HG02610 (cell line): Measurements from ENCODE around the gene ARL5C.
A peak's percentile ranks its signal among the peaks of the same experiment; 100 is the strongest.
"Not testable (repeated sequence)": the region's sequence is repeated elsewhere in the genome, so short reads cannot be mapped to it uniquely, and the experiment has no call there.

Experiments used
- ATAC-seq: cut with Tn5 transposase; IDR thresholded peaks from one replicate; pipeline ENCODE4 v1.9.1; 2021; ENCODE audit warnings: mild to moderate bottlenecking, moderate library complexity; ENCODE audit not compliant: unreplicated experiment

Gene ARL5C

DNA sequence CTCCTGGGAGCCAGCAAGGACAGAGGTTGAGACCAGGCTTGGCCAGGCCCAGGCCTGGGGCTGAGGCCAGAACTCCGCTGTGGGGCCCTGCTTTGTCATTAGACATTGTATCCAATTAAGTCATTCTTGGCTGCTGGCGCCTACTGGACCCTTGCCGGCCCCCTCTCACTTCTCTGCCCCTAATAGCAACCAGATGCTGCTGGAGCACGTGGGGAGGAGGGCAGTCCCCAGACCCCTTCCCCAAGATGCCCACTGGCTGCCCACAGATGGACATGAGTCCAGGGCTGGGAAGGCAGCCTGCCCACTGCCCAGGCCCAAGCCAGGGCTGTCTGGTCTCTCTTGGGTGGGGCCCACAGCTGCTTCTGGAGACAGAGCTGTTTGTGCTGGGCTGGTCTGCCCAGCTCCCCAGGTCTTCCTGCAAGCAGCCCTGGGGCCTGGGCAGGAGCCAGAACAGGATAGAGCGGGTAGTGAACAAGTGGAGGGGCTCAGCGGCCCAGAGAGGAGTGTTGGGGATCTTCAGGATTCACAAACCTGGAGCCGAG lies 22.3 kb downstream of the ARL5C start:
- no peak for ATAC-seq

DNA sequence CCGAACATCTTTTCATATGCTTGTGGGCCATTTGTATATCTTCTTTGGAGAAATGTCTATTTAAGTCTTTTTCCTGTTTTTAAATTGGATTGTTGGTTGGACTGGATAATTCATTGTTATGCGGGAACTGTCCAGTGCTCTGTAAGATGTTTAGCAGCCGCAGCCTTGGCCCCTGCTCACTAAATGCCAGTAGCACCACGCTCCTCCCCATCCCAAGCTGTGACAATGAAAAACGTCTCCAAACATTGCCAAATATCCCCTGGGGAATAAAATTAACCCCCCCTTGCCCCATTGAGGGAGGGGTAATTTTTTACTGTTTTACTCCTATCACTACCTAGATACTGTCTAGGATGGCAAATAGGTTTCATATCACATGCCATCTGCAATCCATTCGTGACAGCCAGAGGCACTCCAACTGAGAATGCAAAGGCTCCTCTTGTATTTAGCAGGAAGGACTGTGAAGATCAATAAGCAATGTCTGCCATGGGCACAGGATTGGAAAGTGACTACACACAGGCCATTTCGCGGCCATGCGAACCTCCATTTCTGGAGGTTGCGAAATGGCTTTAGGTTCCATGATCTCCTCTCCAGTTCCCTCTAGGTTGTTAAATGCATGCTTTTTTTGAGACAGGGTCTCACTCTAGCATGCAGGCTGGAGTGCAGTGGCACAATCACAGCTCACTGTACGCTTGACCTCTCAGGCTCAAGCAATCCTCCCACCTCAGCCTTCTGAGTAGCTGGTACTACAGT lies 23.9 kb downstream of the ARL5C start:
- no peak for ATAC-seq

DNA sequence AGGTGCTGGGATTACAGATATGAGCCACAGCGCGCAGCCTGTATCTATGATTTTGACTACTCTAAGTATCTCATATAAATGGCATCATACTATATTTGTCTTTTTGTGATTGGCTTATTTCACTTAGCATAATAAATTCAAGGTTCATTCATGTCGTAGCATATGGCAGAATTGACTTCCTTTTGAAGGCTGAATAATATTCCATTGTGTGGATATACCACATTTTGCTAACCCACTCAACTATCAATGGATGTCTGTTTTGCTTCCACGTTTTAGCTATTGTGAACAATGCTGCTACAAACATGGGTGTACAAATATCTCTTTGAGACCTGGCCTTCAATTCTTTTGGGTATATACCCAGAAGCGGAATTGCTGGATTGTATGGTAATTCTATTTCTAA lies 24.7 kb downstream of the ARL5C start:
- no peak for ATAC-seq

DNA sequence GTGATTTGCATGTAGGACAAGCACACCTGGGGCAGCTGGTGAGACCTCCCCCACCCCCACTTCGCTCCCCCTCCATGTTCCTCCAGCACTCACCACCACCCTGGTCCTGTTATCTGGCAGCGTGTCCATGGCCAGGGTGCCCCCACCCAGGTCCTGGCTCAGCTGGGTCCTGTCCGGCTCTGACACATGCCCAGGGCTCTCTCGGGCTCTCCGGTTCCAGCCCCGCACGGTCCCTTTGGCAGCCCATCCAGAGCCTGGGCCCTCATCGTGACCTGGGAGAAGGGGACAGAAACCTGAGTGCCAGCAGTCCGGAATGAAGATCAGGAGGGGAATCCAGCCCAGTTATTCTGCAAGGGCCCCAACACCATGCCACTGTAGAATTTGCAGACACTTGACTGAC lies 26.4 kb downstream of the ARL5C start:
- ATAC-seq, result no peak

DNA sequence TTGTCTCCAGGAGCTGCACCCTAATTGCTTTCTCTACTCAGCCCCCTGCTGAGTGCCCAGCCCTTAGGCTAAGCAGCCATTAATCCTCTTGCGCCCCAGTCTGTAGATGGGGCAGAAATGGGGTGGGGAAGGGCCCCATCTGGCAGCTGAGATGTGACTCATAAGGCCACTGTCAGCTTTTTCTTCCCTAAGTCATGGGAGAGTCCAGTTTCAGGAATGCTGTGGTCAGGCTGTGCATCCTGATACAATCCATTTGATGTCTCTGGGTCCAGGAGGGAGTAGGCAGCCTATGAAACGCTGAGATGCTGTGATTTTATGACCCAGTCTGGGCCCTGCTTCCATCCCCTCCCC lies 26.8 kb downstream of the ARL5C start:
- ATAC-seq, result no peak

DNA sequence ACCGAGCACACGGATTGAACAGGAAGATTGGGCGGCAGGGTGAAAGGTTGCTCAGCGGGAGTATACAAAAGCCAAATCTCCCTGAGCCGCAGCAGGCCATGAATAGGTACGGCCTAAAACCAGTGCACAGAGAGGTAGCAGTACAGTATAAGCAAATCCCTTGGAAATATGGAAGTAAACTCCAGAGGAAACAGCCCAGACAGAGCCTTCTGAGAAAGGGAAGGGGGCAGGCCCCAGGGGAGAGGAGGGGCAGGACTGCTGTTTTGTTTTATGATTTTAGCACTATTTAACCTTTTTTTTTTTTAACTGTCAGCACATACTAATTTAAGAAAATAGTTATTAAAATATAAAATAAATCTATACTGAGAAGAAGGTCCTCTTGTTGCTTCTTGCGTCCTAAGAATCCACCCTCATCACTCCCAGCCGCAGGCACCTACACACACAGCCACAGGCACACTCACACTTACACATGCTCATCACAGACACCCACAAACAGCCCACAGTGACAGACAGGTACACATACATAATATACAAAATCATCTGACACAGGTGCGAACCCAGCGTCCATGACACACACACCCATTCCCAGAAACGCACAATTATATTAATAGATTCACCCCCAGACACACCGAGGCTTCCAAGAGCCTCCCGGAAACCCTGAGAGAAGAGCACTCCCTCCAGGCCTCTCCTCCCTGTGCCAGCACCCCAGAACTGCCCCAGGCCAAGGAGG lies 27.4 kb downstream of the ARL5C start:
- ATAC-seq, result no peak

DNA sequence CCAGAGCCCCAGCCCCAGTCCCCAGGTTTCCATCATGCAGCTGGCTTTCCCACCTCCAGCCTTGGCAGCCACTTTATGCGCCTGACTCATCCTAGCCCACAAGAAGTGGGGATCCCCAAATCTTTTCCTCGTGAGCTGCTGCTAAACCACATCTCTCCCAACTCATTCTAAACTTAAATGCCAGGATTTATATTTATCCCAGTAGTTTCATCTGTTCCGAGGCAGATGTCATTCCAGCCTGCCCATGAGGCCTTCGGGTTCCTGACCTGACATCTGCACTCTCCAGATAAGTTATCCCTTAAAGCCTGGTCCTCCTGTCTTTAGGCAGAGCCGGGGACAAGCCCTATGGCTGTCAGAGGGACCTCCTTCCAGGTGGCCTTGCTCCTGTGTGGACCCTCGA lies 31.1 kb downstream of the ARL5C start:
- ATAC-seq, result no peak

DNA sequence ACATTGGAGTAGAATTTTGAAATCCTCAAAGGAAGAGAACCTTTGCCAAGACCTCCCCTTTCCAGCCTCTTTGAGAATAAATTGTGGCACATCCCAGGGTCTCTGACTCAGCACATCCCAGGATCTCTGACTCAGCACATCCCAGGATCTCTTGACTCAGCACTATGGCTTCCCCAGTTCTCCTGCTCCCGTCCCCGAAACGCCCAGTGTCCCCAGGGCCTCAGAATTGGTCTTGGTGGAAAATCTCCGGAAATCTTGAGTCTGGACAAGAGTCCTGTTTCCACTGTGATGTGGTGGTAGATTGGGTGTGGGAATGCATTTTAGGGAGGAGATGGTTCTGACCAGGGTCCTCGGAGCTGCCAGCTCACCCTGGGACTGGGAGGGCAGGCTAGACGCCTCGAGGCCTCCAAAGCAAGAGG lies 33.8 kb downstream of the ARL5C start:
- no peak for ATAC-seq

DNA sequence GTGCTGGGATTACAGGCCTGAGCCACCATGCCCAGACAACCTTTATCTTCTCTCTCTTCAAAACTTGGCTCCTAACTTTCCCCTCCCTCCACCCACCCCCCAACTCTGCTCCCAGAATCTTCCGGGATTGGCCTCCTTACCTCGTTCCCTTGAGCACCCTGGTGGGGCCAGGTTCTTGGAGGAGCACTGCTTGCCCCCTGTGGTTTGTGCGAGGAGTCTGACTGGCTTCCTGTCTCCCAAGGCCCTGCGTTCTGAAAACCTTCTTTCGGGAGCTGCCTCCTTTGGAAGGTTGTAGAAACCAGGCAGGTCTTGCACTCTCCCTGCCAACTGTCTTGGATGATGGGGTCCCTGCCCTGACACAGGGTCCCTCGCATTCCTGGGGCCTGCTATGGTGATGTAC lies 34.3 kb downstream of the ARL5C start:
- ATAC-seq, result no peak

DNA sequence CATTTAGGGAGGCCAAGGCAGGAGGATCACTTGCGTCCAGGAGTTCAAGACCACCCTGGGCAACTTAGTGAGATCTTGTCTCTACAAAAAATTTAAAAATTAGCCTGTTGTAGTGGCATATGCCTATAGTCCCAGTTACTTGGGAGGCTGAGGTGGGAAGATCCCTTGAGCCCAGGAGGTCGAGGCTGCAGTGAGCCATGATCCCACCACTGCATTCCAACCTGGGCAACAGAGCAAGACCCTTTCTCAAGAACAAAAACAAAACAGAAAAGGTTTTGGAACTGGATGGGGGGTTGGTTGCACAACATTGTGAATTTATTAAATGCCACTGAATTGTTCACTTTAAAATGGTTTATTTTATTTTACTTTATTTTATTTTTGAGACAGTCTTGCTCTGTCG lies 35.8 kb downstream of the ARL5C start:
- no peak for ATAC-seq

DNA sequence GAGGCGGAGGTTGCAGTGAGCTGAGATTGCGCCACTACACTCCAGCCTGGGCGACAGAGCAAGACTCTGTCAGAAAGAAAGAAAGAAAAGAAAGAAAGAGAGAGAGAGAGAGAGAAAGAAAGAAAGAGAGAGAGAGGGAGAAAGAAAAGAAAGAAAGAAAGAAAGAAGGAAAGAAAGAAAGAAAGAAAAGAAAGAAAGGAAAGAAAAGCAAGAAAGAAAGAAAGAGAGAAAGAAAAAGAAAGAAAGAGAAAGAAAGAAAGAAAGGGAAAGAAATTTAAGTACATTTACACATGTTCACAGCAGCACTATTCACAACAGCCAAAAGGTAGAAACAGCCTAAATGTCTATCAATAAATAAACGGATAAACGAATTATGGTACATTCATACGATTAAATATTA lies 36.4 kb downstream of the ARL5C start:
- not testable (repeated sequence) for ATAC-seq

DNA sequence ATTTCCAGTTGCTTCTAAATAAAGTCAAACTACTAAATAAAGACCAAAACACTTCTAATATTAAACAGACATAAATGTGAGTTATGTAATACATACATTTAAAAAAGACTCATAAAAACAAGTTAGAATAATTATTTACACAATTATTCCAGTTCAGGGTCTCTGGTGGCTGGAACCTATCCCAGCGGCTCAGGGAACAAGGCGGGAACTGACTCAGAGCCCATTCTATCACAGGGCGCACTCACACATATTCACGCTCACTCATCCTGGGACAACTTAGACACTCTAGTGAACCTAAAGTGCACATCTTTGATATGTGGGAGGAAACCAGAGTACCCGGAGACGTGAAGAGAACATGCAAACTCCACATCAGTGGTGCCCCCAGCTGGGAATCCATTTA lies 39.5 kb downstream of the ARL5C start:
- no peak for ATAC-seq

DNA sequence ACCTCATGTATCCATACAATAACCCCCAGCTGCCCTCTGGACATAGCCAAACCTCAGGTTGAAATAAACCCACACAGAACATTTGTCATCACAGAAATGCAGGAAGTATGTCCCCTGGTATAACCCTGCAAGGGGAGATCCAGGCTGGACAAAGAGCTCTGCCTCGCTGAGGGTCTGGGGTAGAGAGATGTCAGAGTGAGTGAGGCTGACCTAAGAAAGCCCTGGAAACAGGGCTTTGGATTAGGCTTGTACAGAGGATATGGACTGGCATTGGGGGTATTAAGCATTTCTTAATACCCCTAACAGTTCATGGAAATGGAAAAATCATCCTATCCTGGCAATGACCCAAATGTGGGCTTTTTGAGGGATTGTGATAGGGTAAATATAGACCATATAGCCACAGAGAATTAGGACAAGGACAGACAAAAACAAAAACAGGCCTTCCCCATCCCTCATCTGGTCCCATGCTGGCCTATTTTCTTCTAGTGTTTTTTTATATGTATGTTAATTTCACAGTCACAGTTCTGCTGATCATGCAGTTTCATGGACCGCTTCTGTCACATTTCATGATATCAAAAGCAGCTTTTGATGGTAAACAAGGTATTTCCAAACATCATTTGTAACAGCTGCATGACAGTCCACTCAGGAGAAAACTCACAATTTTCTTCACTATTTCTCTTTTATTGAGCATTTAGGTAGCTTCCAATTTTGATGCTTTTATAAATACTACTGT lies 40.7 kb downstream of the ARL5C start:
- no peak for ATAC-seq

DNA sequence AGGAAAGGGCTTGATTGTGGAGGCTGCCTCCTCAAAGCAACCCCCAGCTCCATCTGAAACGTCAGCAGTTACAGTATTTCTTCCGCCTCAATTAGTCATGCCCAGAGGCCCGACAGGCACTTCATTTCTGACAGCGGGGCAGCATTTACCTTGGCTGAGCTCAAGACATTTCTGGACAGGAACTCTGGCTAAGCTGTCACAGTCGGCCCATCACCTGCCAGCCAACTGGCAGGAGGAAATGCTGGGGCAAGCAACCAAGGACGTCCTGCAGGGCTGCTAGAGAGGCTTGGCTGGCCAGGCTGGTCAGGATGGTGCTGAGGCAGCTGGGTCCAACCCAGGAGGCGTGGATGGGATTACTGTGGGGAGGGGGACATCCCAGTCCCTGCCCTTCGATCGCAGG lies 42.3 kb downstream of the ARL5C start:
- no peak for ATAC-seq

DNA sequence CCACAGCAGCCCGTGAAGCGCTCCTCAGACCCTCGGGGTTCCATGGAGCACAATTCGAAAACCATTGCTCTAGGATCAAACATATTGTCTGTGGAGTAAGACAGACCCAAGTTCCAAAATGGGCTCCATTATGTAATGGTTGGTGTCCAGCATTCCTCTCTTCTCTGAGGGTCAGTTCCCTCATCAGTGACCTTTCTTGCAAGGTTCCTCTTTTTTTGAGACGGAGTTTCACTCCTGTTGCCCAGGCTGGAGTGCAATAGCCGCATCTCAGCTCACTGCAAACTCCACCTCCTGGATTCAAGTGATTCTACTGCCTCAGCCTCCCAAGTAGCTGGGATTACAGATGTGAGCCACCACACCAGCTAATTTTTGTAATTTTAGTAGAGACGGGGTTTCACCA lies 43.0 kb downstream of the ARL5C start:
- ATAC-seq, result no peak

DNA sequence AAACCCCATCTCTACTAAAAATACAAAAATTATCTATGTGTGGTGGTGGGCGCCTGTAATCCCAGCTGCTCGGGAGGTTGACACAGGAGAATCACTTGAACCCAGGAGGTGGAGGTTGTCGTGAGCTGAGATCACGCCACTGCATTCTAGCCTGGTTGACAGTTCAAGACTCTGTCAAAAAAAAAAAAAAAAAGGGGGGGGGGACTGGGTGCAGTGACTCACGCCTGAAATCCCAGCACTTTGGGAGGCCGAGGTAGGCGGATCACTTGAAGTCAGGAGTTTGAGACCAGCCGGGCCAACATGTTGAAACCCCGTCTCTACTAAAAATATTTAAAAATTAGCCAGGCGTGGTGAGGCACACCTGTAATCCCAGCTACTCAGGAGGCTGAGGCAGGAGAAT lies 44.0 kb downstream of the ARL5C start:
- ATAC-seq, result not testable (repeated sequence)

DNA sequence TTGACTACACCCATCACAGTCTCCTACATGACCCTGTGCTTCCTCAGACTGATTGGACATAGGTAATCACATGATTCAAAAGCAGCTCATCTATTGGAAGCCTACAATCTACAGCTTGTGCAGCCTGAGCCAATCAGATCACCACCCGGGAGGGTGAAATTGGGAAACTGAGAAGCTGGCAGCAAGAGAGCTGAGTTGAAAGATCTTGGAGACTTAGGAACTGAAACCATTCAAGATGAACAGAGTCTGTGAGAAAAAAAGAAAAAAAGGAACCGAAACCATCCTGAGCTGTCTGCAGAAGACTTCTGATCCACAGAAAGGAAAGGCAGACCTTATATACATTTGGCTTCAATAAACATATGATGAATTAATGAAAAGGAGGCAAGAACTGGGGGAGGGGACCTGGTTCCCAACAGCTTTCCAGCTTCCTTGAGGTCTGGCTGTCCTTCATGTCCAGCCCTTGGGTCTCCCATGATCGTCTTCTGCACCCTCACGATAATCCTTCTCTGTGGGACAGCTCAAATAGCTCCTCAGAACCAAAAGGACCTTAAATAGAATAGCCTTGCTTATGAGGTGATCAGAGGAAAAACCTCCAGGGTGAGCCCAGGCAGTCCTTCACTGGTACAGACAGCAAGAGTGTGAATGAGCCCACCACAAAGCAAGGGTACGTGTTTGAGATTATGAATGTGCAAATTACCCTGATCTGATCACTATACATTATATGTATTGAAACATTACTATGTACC lies 47.1 kb downstream of the ARL5C start:
- peak; percentile 65 for ATAC-seq

DNA sequence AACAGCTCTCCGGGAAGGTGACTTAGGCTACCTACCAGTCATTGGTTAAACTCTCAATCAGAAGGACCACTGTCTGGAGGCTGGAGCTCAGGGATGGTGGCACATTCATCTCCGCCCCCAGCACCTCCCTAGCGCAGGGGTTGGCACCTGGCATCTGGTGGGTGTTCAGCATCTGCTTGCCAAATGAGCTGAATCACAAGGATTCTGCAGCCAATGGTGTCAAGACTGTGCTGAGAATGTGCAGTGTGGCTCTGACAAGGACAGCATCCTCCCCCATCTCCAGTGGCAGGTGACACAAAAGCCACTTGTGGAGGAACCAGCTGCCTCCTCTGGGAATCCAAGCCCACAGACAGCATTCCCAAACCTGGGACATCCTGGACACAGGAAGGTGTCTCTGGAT lies 49.7 kb downstream of the ARL5C start:
- ATAC-seq, result no peak

DNA sequence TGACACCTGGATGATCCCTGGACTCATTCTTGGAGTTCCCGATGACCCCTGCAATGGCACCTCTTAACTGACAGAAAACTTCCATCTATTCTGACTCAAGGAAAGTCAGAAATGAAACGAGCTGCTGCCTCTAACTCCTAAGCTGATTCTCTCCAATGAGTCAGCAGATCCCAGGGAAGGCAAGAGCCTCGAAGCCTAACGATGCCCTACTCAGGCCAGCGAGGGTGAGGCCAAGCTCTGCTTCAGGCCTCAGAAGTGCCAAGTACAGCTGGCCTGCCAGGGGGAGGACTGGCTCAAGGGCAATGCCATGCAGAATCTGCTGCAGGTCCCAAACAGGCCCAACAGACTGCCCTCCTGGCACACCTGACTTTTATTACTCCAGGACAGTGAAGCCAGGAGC lies 50.8 kb downstream of the ARL5C start:
- ATAC-seq, result no peak

DNA sequence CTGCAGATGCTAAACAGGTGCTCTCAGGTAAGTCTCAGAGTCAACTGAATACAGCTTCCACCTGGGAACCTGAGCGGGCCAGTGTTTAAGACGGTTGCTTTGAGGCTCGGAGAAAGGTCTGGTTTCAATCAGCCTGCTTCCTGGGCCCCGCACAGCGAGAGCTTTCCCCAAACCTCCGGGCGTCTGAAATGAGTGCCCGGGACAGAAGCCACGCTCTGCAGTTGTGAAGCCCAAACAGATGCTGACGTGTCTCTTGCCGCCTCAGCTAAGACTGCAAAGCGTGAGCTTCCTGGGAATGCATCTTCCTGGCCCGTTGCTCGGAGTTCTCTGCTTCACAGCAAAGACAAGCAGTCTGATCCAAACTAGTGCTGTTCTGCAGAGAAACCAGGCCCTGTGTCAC lies 51.2 kb downstream of the ARL5C start:
- ATAC-seq, result no peak

DNA sequence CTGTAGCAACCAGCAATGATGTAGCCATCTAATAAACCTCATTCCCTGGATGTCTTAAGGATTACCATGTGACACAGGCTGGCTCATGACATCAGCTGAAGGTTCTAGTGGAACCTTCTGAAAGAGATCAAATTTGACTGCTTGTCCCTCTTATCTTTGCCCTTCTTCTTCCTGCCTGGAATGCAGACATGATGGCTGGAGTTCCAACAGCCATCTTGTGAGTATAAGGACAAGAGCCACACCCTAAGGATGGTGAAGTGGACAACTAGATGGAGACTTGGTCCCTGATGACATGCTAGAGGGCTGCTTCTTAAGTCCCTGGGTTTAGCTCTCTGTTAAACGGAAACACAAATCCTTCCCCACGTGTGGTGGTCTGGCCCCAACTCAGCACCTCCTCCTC lies 52.1 kb downstream of the ARL5C start:
- ATAC-seq, result no peak
